Epithelial cell of esophagus (primary cell): ENCODE measurements around the gene ANK3.
"Not testable (repeated sequence)": the region's sequence is repeated elsewhere in the genome, so short reads cannot be mapped to it uniquely, and the experiment has no call there.

Experiments used
- DNase-seq: peaks from one replicate; pipeline ENCODE4 v3.0.0; 2010; ENCODE audit warnings: low read depth
- H3K4me3 ChIP-seq: 2 replicates; pipeline ENCODE4 v1.5.1; 2011; ENCODE audit warnings: mild to moderate bottlenecking, low read length, control low read depth
- TF ChIP-seq, protein P1 (sequence below): IDR thresholded peaks from 2 replicates; pipeline ENCODE4 v1.5.1; 2011; ENCODE audit warnings: low read depth, mild to moderate bottlenecking, low read length, control low read depth, inconsistent platforms; ENCODE audit not compliant: insufficient read depth; ENCODE audit errors: missing control alignments

ANK3 gene

GRCh38 chr10:60298408-60299389 lies 91.0 kb downstream of the ANK3 start:
- no peak for DNase-seq
- H3K4me3 ChIP-seq: no peak overlapping the region
- TF ChIP-seq, protein P1, sequence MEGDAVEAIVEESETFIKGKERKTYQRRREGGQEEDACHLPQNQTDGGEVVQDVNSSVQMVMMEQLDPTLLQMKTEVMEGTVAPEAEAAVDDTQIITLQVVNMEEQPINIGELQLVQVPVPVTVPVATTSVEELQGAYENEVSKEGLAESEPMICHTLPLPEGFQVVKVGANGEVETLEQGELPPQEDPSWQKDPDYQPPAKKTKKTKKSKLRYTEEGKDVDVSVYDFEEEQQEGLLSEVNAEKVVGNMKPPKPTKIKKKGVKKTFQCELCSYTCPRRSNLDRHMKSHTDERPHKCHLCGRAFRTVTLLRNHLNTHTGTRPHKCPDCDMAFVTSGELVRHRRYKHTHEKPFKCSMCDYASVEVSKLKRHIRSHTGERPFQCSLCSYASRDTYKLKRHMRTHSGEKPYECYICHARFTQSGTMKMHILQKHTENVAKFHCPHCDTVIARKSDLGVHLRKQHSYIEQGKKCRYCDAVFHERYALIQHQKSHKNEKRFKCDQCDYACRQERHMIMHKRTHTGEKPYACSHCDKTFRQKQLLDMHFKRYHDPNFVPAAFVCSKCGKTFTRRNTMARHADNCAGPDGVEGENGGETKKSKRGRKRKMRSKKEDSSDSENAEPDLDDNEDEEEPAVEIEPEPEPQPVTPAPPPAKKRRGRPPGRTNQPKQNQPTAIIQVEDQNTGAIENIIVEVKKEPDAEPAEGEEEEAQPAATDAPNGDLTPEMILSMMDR: no peak

- no peak for DNase-seq
- H3K4me3 ChIP-seq: no peak overlapping the region
- TF ChIP-seq, protein P1: no peak
Measured at GRCh38 chr10:60296073-60296472, 93.6 kb downstream of the ANK3 start.

DNA sequence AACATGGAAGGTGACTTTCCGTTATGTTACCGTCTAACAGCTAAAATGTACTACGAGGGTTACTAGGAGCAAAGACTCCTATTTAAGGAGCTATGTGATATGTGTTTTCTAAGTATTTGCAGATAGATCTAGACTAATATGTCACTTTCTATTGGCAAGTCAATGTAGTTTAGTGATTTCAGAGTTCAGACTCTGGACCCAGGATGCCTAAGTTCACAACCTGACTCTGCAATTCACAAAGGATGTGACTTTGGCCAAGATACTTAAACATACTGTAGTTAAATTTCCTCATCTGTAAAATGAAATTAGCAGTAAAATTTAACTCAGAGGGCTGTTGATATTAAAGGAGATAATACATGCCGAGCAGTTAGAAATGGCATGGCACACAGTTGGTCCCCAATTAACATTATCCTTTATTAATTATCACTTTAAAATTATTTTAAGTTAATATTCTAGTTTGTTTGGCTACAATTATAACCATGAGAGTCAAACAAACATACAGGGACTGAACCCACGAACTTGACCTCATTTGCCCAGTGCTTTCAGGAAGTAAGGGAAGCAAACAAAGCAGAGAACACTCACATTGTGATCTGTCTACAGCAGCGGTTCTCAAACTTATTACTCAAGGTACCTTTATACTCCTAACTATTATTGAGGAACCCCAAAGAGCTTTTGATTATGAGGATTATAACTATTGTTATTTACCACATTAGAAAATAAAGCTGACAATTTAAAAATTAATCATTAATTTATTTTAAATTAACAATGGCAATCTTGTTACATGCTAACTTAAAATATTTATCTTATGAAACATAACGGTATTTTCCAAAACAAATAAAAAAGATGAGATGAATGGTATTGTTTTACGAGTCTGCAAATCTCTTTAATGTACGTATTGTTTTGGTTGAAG lies 94.4 kb downstream of the ANK3 start:
- TF ChIP-seq, protein P1: no peak
- DNase-seq: no peak
- no peak overlapping the region for H3K4me3 ChIP-seq

DNA sequence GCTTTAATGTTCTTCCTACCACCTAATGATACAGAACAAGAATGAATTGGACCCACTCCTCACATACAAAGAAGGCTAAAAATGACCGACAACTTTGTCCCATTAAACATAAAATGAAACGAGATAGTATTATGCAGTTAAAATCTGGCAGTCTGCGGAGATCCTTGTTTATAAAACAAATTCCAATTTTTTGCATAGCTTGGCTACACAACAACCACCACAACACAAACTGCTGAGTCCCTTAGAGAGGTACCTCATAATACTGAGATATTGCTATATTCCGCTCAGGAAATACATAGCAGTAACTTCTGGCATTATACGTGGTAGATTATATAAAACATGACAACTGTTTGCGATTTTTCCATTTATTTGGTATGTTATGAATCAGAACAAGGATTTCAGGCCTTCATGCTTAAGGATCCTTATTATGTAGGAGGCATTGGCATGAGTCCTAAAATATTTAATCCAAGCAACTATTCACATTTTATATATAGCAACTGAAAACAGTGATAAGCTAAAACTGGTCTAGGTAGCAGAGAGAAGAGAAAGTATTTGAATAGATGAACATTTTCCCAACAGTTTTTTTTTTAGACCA lies 96.0 kb downstream of the ANK3 start:
- no peak for DNase-seq
- TF ChIP-seq, protein P1: no peak
- no peak overlapping the region for H3K4me3 ChIP-seq

- DNase-seq: no peak
- TF ChIP-seq, protein P1: no peak
- no peak overlapping the region for H3K4me3 ChIP-seq
Measured at GRCh38 chr10:60292998-60293397, 96.7 kb downstream of the ANK3 start.

DNA sequence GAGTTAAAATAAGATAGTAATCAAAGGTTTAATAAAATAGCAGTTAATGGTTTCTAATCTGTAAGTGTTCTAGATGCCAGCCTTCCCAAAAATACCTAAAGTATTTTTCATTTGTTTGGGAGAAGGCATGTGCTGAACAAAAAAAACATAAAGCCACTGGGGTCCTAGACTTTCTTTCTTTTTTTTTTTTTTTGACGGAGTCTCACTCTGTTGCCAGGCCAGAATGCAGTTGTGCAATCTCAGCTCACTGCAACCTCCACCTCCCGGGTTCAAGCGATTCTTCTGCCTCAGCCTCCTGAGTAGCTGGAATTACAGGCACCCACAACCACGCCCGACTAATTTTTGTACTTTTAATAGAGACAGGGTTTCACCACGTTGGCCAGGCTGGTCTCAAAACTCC lies 97.1 kb downstream of the ANK3 start:
- not testable (repeated sequence) for H3K4me3 ChIP-seq

DNA sequence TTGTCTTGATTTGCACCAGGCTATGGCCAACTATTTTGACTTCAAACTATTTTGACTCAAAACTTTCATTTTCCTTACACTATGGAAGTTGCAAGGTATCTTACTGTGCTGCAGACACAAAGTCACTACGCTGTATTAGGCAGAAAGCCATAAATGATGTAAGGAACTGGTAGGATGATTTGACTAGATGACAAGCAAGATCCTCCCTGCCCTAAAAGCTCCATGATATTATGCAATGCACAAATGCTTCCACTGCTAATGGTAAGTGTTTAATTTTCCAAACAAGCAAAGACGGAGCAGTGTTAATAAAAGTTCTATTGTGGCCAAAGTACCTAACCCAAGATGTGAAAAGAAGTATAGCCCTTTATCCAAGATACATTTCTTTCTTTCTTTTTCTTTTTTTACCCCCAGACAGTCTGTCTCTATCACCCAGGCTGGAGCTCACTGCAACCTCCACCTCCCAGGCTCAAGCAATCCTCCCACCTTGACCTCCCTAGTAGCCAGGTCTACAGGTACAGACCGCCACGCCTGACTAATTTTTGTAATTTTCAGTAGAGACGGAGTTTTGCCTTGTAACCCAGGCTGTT lies 98.2 kb downstream of the ANK3 start:
- TF ChIP-seq, protein P1: no peak
- DNase-seq: peak; percentile 27

More for the DNA sequence above, 97.1 kb downstream of the ANK3 start:
- not testable (repeated sequence) for DNase-seq

More for the DNA sequence above, 98.2 kb downstream of the ANK3 start:
- no peak overlapping the region for H3K4me3 ChIP-seq
